Mesendoderm (in vitro differentiated cells): ENCODE results near the gene DNM3.

Source experiments
- DNase-seq: peaks from one replicate; pipeline ENCODE4 v3.0.0; 2013
- H2AK5ac ChIP-seq: 2 replicates; pipeline ENCODE4 v1.6.1; 2013; ENCODE audit warnings: low read length, inconsistent platforms
- H2BK120ac ChIP-seq: 2 replicates; pipeline ENCODE4 v1.6.1; 2013; ENCODE audit warnings: low read depth, mild to moderate bottlenecking, low read length, moderate library complexity, mixed read lengths
- H2BK15ac ChIP-seq: replicated peaks from 2 replicates; pipeline ENCODE4 v1.6.1; 2013; ENCODE audit warnings: low read depth, mild to moderate bottlenecking, moderate library complexity
- H2BK5ac ChIP-seq: 2 replicates; pipeline ENCODE4 v1.6.1; 2013; ENCODE audit warnings: low read length, inconsistent platforms
- H3K18ac ChIP-seq: 2 replicates; pipeline ENCODE4 v1.6.1; 2013; ENCODE audit warnings: mild to moderate bottlenecking, low read length, mixed read lengths
- H3K23ac ChIP-seq: one replicate; pipeline ENCODE4 v1.6.1; 2013; ENCODE audit warnings: low read length
- H3K27ac ChIP-seq: 2 replicates; pipeline ENCODE4 v1.5.1; 2013; ENCODE audit warnings: low read depth, mild to moderate bottlenecking, inconsistent platforms, low read length, moderate library complexity
- H3K27me3 ChIP-seq: 2 replicates; pipeline ENCODE4 v1.6.1; 2013; ENCODE audit warnings: low read length, control low read depth, mild to moderate bottlenecking, inconsistent platforms; ENCODE audit not compliant: insufficient read depth, poor library complexity
- H3K36me3 ChIP-seq: 2 replicates; pipeline ENCODE4 v1.6.1; 2013; ENCODE audit warnings: low read length, inconsistent platforms; ENCODE audit not compliant: control insufficient read depth, insufficient read depth
- H3K4ac ChIP-seq: one replicate; pipeline ENCODE4 v1.6.1; 2013; ENCODE audit warnings: low read depth, mild to moderate bottlenecking, low read length, moderate library complexity
- H3K4me1 ChIP-seq: 2 replicates; pipeline ENCODE4 v1.6.1; 2013; ENCODE audit warnings: low read depth, low read length, inconsistent platforms; ENCODE audit not compliant: control insufficient read depth
- H3K4me2 ChIP-seq: 2 replicates; pipeline ENCODE4 v1.6.1; 2013; ENCODE audit warnings: low read length
- H3K4me3 ChIP-seq: 2 replicates; pipeline ENCODE4 v1.5.1; 2013; ENCODE audit warnings: mild to moderate bottlenecking, low read length
- H3K56ac ChIP-seq: one replicate; pipeline ENCODE4 v1.6.1; 2013; ENCODE audit warnings: low read length
- H3K79me1 ChIP-seq: 2 replicates; pipeline ENCODE4 v1.6.1; 2013; ENCODE audit warnings: low read length, inconsistent platforms
- H3K79me2 ChIP-seq: 2 replicates; pipeline ENCODE4 v1.6.1; 2013; ENCODE audit warnings: mild to moderate bottlenecking, low read length; ENCODE audit not compliant: control insufficient read depth, insufficient read depth
- H3K9ac ChIP-seq: 2 replicates; pipeline ENCODE4 v1.6.1; 2013; ENCODE audit warnings: low read length, inconsistent platforms
- H4K5ac ChIP-seq: one replicate; pipeline ENCODE4 v1.6.1; 2013; ENCODE audit warnings: low read length
- H4K8ac ChIP-seq: one replicate; pipeline ENCODE4 v1.6.1; 2013; ENCODE audit warnings: low read depth, mild to moderate bottlenecking, control low read depth, low read length, moderate library complexity
- WGBS: extraction: QIAGEN DNeasy Blood & Tissue Kit; methylation state at CpG from one replicate; pipeline ENCODE4 v1.1.7; 2013; ENCODE audit warnings: low lambda C conversion rate, missing lambda C conversion rate; ENCODE audit not compliant: insufficient coverage; ENCODE audit errors: extremely low coverage; 5-methylcytosine and 5-hydroxymethylcytosine counted together

The DNM3 gene

GRCh38 chr1:171852272-171852671 is 11.0 kb downstream of the DNM3 start:
- H2BK120ac ChIP-seq: no peak overlapping the region
- no peaks in the 10 kb centered on the region for H3K79me2 ChIP-seq
- DNase-seq: no peak
- no peak overlapping the region for H3K4me2 ChIP-seq
- no peak overlapping the region for H4K8ac ChIP-seq
- no peak overlapping the region for H3K4me3 ChIP-seq
- H3K4ac ChIP-seq: no peak overlapping the region
- H3K56ac ChIP-seq: no peak overlapping the region
- H3K18ac ChIP-seq: no peak overlapping the region
- no peaks in the 10 kb centered on the region for H3K79me1 ChIP-seq
- H3K27me3 ChIP-seq: no peaks in the 10 kb centered on the region
- H3K4me1 ChIP-seq: no peaks in the 10 kb centered on the region
- H3K27ac ChIP-seq: no peak overlapping the region
- H2BK15ac ChIP-seq: no peak overlapping the region
- H2BK5ac ChIP-seq: no peak overlapping the region
- H3K36me3 ChIP-seq: no peaks in the 10 kb centered on the region
- H4K5ac ChIP-seq: no peak overlapping the region
- no peak overlapping the region for H3K9ac ChIP-seq
- no peak overlapping the region for H2AK5ac ChIP-seq
- H3K23ac ChIP-seq: no peak overlapping the region

GRCh38 chr1:171855381-171855780 is 14.1 kb downstream of the DNM3 start:
- no peak for DNase-seq
- Histone ChIP-seq H3K4me2 (no peak overlapping the region), H3K27ac (no peak overlapping the region), H3K4me3 (no peak overlapping the region), H3K23ac (no peak overlapping the region), H3K4me1 (no peaks in the 10 kb centered on the region), H3K27me3 (no peaks in the 10 kb centered on the region), H3K4ac (no peak overlapping the region), H3K9ac (no peak overlapping the region), H2AK5ac (no peak overlapping the region), H4K5ac (no peak overlapping the region), H3K18ac (no peak overlapping the region), H4K8ac (no peak overlapping the region), H3K79me1 (no peaks in the 10 kb centered on the region), H3K36me3 (no peaks in the 10 kb centered on the region), H3K56ac (no peak overlapping the region), H2BK15ac (no peak overlapping the region), H3K79me2 (no peaks in the 10 kb centered on the region), H2BK5ac (no peak overlapping the region), H2BK120ac (no peak overlapping the region)
- WGBS: no CpG with 5 or more reads among the region's 1 CpG

- Histone ChIP-seq H2BK120ac (no peak overlapping the region), H3K79me2 (no peaks in the 10 kb centered on the region), H3K23ac (no peak overlapping the region), H3K9ac (no peak overlapping the region), H2BK15ac (no peak overlapping the region), H3K18ac (no peak overlapping the region), H2AK5ac (no peak overlapping the region), H3K36me3 (no peaks in the 10 kb centered on the region), H3K4me1 (no peaks in the 10 kb centered on the region), H2BK5ac (no peak overlapping the region), H3K4ac (no peak overlapping the region), H3K79me1 (no peaks in the 10 kb centered on the region), H3K4me3 (no peak overlapping the region), H3K56ac (no peak overlapping the region), H3K27ac (no peak overlapping the region), H3K4me2 (no peak overlapping the region), H3K27me3 (no peaks in the 10 kb centered on the region), H4K5ac (no peak overlapping the region), H4K8ac (no peak overlapping the region)
- no peak for DNase-seq
- WGBS: no CpG with 5 or more reads among the region's 3 CpGs
These were observed 17.4 kb downstream of the DNM3 start for GRCh38 chr1:171858696-171859095.

GRCh38 chr1:171860696-171861095 is 19.4 kb downstream of the DNM3 start:
- Histone ChIP-seq H3K79me1 (no peaks in the 10 kb centered on the region), H3K4me3 (no peak overlapping the region), H3K18ac (no peak overlapping the region), H3K56ac (no peak overlapping the region), H2AK5ac (no peak overlapping the region), H3K4me1 (no peaks in the 10 kb centered on the region), H2BK15ac (no peak overlapping the region), H2BK5ac (no peak overlapping the region), H3K27me3 (no peaks in the 10 kb centered on the region), H3K9ac (no peak overlapping the region), H3K23ac (no peak overlapping the region), H3K4me2 (no peak overlapping the region), H3K79me2 (no peaks in the 10 kb centered on the region), H4K5ac (no peak overlapping the region), H3K36me3 (no peaks in the 10 kb centered on the region), H3K4ac (no peak overlapping the region), H3K27ac (no peak overlapping the region), H4K8ac (no peak overlapping the region), H2BK120ac (no peak overlapping the region)
- no CpG with 5 or more reads among the region's 1 CpG for WGBS
- no peak for DNase-seq

- Histone ChIP-seq H3K4me1 (no peaks in the 10 kb centered on the region), H4K5ac (no peak overlapping the region), H2BK15ac (no peak overlapping the region), H3K36me3 (no peaks in the 10 kb centered on the region), H3K4me2 (no peak overlapping the region), H2BK120ac (no peak overlapping the region), H3K27me3 (no peaks in the 10 kb centered on the region), H3K4me3 (no peak overlapping the region), H3K27ac (no peak overlapping the region), H3K56ac (no peak overlapping the region), H3K9ac (no peak overlapping the region), H3K79me1 (no peaks in the 10 kb centered on the region), H2BK5ac (no peak overlapping the region), H3K23ac (no peak overlapping the region), H3K4ac (no peak overlapping the region), H3K79me2 (no peaks in the 10 kb centered on the region), H3K18ac (no peak overlapping the region), H4K8ac (no peak overlapping the region), H2AK5ac (no peak overlapping the region)
- no peak for DNase-seq
- no CpG with 5 or more reads among the region's 4 CpGs for WGBS
These were observed 22.2 kb downstream of the DNM3 start for GRCh38 chr1:171863531-171863930.

GRCh38 chr1:171864308-171864707 is 23.0 kb downstream of the DNM3 start:
- no peak for DNase-seq
- Histone ChIP-seq H3K4me1 (no peaks in the 10 kb centered on the region), H3K4ac (no peak overlapping the region), H4K8ac (no peak overlapping the region), H3K18ac (no peak overlapping the region), H3K56ac (no peak overlapping the region), H2BK120ac (no peak overlapping the region), H3K23ac (no peak overlapping the region), H3K36me3 (no peaks in the 10 kb centered on the region), H4K5ac (no peak overlapping the region), H3K27ac (no peak overlapping the region), H3K4me2 (no peak overlapping the region), H2BK5ac (no peak overlapping the region), H2AK5ac (no peak overlapping the region), H3K79me1 (no peaks in the 10 kb centered on the region), H3K27me3 (no peaks in the 10 kb centered on the region), H2BK15ac (peak overlapping the region; percentile 57), H3K4me3 (no peak overlapping the region), H3K9ac (no peak overlapping the region), H3K79me2 (no peaks in the 10 kb centered on the region)
